ENCODE measurements around the gene CASK.

DNA sequence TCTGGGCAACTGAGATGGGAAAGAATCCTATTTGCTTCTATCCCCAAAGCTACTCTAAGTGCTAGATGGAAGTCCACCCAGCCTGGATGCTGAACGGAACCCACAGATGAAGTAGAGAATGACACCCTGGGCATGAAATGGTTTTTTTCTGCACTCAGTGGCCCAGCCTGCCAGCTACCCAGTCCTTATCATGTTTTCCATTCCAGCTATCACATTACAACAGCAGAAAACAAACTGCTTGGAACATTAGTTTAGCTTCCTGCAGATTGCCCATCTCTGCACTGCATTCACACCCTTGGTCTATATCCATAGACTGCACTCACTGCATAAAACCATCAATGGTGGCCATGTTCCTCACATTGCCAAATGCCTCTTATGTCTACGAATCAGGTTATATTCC lies 397.1 kb downstream of the CASK start:
- TF ChIP-seq, protein P1, sequence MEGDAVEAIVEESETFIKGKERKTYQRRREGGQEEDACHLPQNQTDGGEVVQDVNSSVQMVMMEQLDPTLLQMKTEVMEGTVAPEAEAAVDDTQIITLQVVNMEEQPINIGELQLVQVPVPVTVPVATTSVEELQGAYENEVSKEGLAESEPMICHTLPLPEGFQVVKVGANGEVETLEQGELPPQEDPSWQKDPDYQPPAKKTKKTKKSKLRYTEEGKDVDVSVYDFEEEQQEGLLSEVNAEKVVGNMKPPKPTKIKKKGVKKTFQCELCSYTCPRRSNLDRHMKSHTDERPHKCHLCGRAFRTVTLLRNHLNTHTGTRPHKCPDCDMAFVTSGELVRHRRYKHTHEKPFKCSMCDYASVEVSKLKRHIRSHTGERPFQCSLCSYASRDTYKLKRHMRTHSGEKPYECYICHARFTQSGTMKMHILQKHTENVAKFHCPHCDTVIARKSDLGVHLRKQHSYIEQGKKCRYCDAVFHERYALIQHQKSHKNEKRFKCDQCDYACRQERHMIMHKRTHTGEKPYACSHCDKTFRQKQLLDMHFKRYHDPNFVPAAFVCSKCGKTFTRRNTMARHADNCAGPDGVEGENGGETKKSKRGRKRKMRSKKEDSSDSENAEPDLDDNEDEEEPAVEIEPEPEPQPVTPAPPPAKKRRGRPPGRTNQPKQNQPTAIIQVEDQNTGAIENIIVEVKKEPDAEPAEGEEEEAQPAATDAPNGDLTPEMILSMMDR (IDR thresholded peaks at IDR 0.05) = no peak
- no peak for TF ChIP-seq POLR2AphosphoS5 (IDR thresholded peaks at IDR 0.05; ENCODE audit: low read depth, low read length)

Data from Panc1 (cell line).